ENCODE measurements around the gene SLC38A6. TPM values are rescaled to one million over a fixed set of nuclear protein-coding genes. Genes with fewer than 3 reads are reported as not detected.

Gene SLC38A6
- total and polyA plus RNA-seq, 2 experiments from 2014 or later: 17.0 to 26.0 TPM

DNA sequence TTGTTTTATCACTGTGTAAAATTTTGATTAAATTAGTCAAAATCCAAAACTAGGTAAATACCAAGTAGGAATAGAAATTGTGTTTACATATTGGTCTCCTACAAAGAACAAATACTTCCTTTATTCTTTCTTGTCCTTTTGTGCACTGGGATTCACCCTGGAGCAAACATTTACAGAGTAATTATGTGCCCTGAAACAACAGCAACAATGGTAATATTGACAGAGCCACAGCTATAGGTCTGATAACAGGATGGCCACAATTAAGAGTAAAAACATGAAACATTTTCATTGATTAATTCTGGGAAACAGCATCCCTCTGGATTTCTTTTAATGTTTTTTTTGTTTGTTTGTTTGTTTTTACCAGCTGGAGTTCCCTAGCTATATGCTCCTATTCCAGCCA, 61.2 kb downstream of the SLC38A6 start:
- Histone ChIP-seq H3K4me3 (no peak overlapping the region), H3K9me2 (replicated peaks; ENCODE audit: insufficient read depth) (no peaks in the 10 kb centered on the region), H4K20me1 (ENCODE audit: insufficient read depth, poor library complexity, severe bottlenecking) (no peaks in the 10 kb centered on the region), H3K36me3 (replicated peaks; ENCODE audit: insufficient read depth, low read depth) (no peaks in the 10 kb centered on the region), H3K27ac (no peak overlapping the region), H3K79me2 (no peaks in the 10 kb centered on the region), H3K4me2 (no peak overlapping the region), H3K9me3 (ENCODE audit: low read depth) (no peaks in the 10 kb centered on the region), H3K27me3 (no peaks in the 10 kb centered on the region), H2AFZ (no peak overlapping the region), H3K4me1 (ENCODE audit: insufficient read depth) (no peaks in the 10 kb centered on the region)
- TF ChIP-seq EZH2phosphoT487 (IDR thresholded peaks at IDR 0.05; ENCODE audit: low read depth, severe bottlenecking, unreplicated experiment) (no peak), EZH2 (IDR thresholded peaks at IDR 0.05; ENCODE audit: borderline replicate concordance) (no peak)
- TF ChIP-seq, protein P1, sequence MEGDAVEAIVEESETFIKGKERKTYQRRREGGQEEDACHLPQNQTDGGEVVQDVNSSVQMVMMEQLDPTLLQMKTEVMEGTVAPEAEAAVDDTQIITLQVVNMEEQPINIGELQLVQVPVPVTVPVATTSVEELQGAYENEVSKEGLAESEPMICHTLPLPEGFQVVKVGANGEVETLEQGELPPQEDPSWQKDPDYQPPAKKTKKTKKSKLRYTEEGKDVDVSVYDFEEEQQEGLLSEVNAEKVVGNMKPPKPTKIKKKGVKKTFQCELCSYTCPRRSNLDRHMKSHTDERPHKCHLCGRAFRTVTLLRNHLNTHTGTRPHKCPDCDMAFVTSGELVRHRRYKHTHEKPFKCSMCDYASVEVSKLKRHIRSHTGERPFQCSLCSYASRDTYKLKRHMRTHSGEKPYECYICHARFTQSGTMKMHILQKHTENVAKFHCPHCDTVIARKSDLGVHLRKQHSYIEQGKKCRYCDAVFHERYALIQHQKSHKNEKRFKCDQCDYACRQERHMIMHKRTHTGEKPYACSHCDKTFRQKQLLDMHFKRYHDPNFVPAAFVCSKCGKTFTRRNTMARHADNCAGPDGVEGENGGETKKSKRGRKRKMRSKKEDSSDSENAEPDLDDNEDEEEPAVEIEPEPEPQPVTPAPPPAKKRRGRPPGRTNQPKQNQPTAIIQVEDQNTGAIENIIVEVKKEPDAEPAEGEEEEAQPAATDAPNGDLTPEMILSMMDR (IDR thresholded peaks at IDR 0.05; ENCODE audit: poor library complexity): no peak
- DNase-seq (ENCODE audit: low spot score): no peak

- no peaks in the 10 kb centered on the region for H4K20me1 ChIP-seq (ENCODE audit: insufficient read depth, poor library complexity, severe bottlenecking)
- no peak overlapping the region for H3K27ac ChIP-seq
- no peaks in the 10 kb centered on the region for H3K36me3 ChIP-seq (replicated peaks; ENCODE audit: insufficient read depth, low read depth)
- 89% methylated on average over 1 of the region's 1 CpG for WGBS (ENCODE audit: low lambda C conversion rate, missing lambda C conversion rate)
- H3K27me3 ChIP-seq: no peaks in the 10 kb centered on the region
- H3K9me2 ChIP-seq (replicated peaks; ENCODE audit: insufficient read depth): no peaks in the 10 kb centered on the region
- H2AFZ ChIP-seq: no peak overlapping the region
- TF ChIP-seq EZH2phosphoT487 (IDR thresholded peaks at IDR 0.05; ENCODE audit: low read depth, severe bottlenecking, unreplicated experiment) (no peak), EZH2 (IDR thresholded peaks at IDR 0.05; ENCODE audit: borderline replicate concordance) (no peak)
- TF ChIP-seq, protein P1 (IDR thresholded peaks at IDR 0.05; ENCODE audit: poor library complexity): no peak
- no peak overlapping the region for H3K4me2 ChIP-seq
- no peaks in the 10 kb centered on the region for H3K9me3 ChIP-seq (ENCODE audit: low read depth)
- no peak for DNase-seq (ENCODE audit: low spot score)
- H3K79me2 ChIP-seq: no peaks in the 10 kb centered on the region
- H3K4me1 ChIP-seq (ENCODE audit: insufficient read depth): no peaks in the 10 kb centered on the region
- H3K4me3 ChIP-seq: no peak overlapping the region
Measured at GRCh38 chr14:61043506-61043905, 62.5 kb downstream of the SLC38A6 start.

DNA sequence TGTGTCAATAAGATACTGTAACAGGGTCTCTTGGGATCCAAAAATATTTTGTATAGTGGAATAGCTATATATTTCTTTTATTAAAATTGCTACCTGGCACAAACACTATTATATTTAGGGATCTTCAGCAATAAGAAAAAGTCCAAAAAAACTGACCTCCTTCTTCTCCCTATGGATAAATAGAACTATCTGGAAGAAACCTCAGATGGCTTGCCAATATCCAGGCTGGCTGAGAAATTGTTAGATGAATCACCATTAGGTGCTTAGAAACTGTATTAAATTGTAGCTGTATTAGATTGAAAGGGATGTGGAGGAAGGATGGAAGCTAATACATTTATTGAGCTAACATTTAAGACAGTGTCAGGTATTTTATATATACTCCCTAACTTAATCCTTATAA, 66.0 kb downstream of the SLC38A6 start:
- Histone ChIP-seq H3K4me3 (no peak overlapping the region), H3K9me2 (replicated peaks; ENCODE audit: insufficient read depth) (no peaks in the 10 kb centered on the region), H3K4me2 (no peak overlapping the region), H3K4me1 (ENCODE audit: insufficient read depth) (no peaks in the 10 kb centered on the region), H3K79me2 (no peaks in the 10 kb centered on the region), H3K36me3 (replicated peaks; ENCODE audit: insufficient read depth, low read depth) (no peaks in the 10 kb centered on the region), H3K9me3 (ENCODE audit: low read depth) (no peaks in the 10 kb centered on the region), H3K27me3 (no peaks in the 10 kb centered on the region), H4K20me1 (ENCODE audit: insufficient read depth, poor library complexity, severe bottlenecking) (no peaks in the 10 kb centered on the region), H3K27ac (no peak overlapping the region), H2AFZ (no peak overlapping the region)
- TF ChIP-seq, protein P1 (IDR thresholded peaks at IDR 0.05; ENCODE audit: poor library complexity): no peak
- no peak for TF ChIP-seq EZH2 (IDR thresholded peaks at IDR 0.05; ENCODE audit: borderline replicate concordance)
- no peak for TF ChIP-seq EZH2phosphoT487 (IDR thresholded peaks at IDR 0.05; ENCODE audit: low read depth, severe bottlenecking, unreplicated experiment)
- no peak for DNase-seq (ENCODE audit: low spot score)

- no peak for DNase-seq (ENCODE audit: low spot score)
- no peak overlapping the region for H2AFZ ChIP-seq
- H3K4me1 ChIP-seq (ENCODE audit: insufficient read depth): no peaks in the 10 kb centered on the region
- H3K9me2 ChIP-seq (replicated peaks; ENCODE audit: insufficient read depth): no peaks in the 10 kb centered on the region
- no peaks in the 10 kb centered on the region for H4K20me1 ChIP-seq (ENCODE audit: insufficient read depth, poor library complexity, severe bottlenecking)
- no peaks in the 10 kb centered on the region for H3K36me3 ChIP-seq (replicated peaks; ENCODE audit: insufficient read depth, low read depth)
- H3K79me2 ChIP-seq: no peaks in the 10 kb centered on the region
- H3K27me3 ChIP-seq: no peaks in the 10 kb centered on the region
- no peak overlapping the region for H3K4me3 ChIP-seq
- peaks cover 7% of the 10 kb centered on the region for H3K9me3 ChIP-seq (ENCODE audit: low read depth)
- TF ChIP-seq EZH2phosphoT487 (IDR thresholded peaks at IDR 0.05; ENCODE audit: low read depth, severe bottlenecking, unreplicated experiment) (no peak), EZH2 (IDR thresholded peaks at IDR 0.05; ENCODE audit: borderline replicate concordance) (no peak)
- TF ChIP-seq, protein P1 (IDR thresholded peaks at IDR 0.05; ENCODE audit: poor library complexity): no peak
- no peak overlapping the region for H3K4me2 ChIP-seq
- H3K27ac ChIP-seq: no peak overlapping the region
Measured at GRCh38 chr14:61048640-61049039, 67.6 kb downstream of the SLC38A6 start.
